K562 (cell line): Measurements from ENCODE around the gene MYMX. TPM values are rescaled to one million over a fixed set of nuclear protein-coding genes. Genes with fewer than 3 reads are reported as not detected.
A peak's percentile ranks its signal among the peaks of the same experiment; 100 is the strongest.

Experiments
- ARHGAP35 ChIP-seq: fragments of 450-650 bp; IDR thresholded peaks from 2 replicates; pipeline ENCODE4 v1.6.1; 2018; ENCODE audit not compliant: partially characterized antibody
- ARID2 ChIP-seq: fragments of 450-650 bp; IDR thresholded peaks from 2 replicates; pipeline ENCODE4 v1.6.1; 2017; ENCODE audit warnings: antibody characterized with exemption, mild to moderate bottlenecking
- FOXA1 ChIP-seq: fragments of 450-650 bp; IDR thresholded peaks from 2 replicates; pipeline ENCODE4 v1.6.1; 2016; ENCODE audit warnings: mild to moderate bottlenecking, borderline replicate concordance
- GABPB1 ChIP-seq: sonication (generic); formaldehyde crosslinking; IDR thresholded peaks from 2 replicates; pipeline ENCODE4 v1.8.0; 2022; ENCODE audit warnings: mild to moderate bottlenecking, missing genetic modification reagents
- HDAC1 ChIP-seq, 2 experiments: fragments of 450-650 bp; IDR thresholded peaks; 2 replicates each; pipeline ENCODE4 v1.6.1; 2016 to 2017; ENCODE audit warnings: inconsistent platforms in 1 of 2, mild to moderate bottlenecking in 1 of 2, moderate library complexity in 1 of 2
- HNRNPK ChIP-seq: fragments of 200-400 bp; formaldehyde crosslinking; IDR thresholded peaks from one replicate; pipeline ENCODE4 v1.6.1; 2018; ENCODE audit warnings: mild to moderate bottlenecking, low read depth, low read length; ENCODE audit not compliant: poor library complexity, severe bottlenecking
- KAT7 ChIP-seq: sonication (generic); formaldehyde crosslinking; IDR thresholded peaks from 2 replicates; pipeline ENCODE4 v1.8.0; 2022; ENCODE audit warnings: missing genetic modification reagents, mild to moderate bottlenecking, borderline replicate concordance
- NCOA6 ChIP-seq: fragments of 450-650 bp; IDR thresholded peaks from 2 replicates; pipeline ENCODE4 v1.6.1; 2017; ENCODE audit warnings: mild to moderate bottlenecking
- PHTF2 ChIP-seq: fragments of 250-450 bp; sonication (Bioruptor Pico); IDR thresholded peaks from 2 replicates; pipeline ENCODE4 v1.5.0; 2021; ENCODE audit warnings: mild to moderate bottlenecking
- RBM39 ChIP-seq: fragments of 200-400 bp; formaldehyde crosslinking; optimal IDR thresholded peaks from 2 replicates; pipeline ENCODE3; 2018; ENCODE audit warnings: low read depth, low read length
- RFX5 ChIP-seq: IDR thresholded peaks from 2 replicates; pipeline ENCODE4 v1.6.1; 2011; ENCODE audit warnings: low read depth, mild to moderate bottlenecking, improper control_type of control experiment, low read length
- SMAD3 ChIP-seq: fragments of 450-650 bp; formaldehyde crosslinking; conservative IDR thresholded peaks from 2 replicates; pipeline ENCODE4 v1.4.0; 2020; ENCODE audit warnings: mild to moderate bottlenecking
- SP2 ChIP-seq: IDR thresholded peaks from 2 replicates; pipeline ENCODE4 v1.6.1; 2011; ENCODE audit warnings: mild to moderate bottlenecking, low read depth, low read length, moderate library complexity; ENCODE audit not compliant: poor library complexity, severe bottlenecking; ENCODE audit errors: extremely low read depth
- TEAD4 ChIP-seq, 2 experiments: sonication (generic) in 1 of 2; formaldehyde crosslinking in 1 of 2; IDR thresholded peaks; 2 replicates each; pipeline versions ENCODE4 v1.6.1 to v1.8.0; 2012 to 2022; ENCODE audit warnings: borderline replicate concordance in 1 of 2, inconsistent platforms in 1 of 2, low read length in 1 of 2, mild to moderate bottlenecking in 1 of 2, missing genetic modification reagents in 1 of 2
- U2AF2 ChIP-seq: fragments of 200-400 bp; formaldehyde crosslinking; optimal IDR thresholded peaks from 2 replicates; pipeline ENCODE3; 2017; ENCODE audit warnings: low read depth, mild to moderate bottlenecking, low read length
- ZNF282 ChIP-seq: sonication (generic); formaldehyde crosslinking; IDR thresholded peaks from 2 replicates; pipeline ENCODE4 v1.8.1; 2023; ENCODE audit warnings: missing genetic modification reagents
- ZNF324 ChIP-seq: fragments of 250-450 bp; sonication (Bioruptor Pico); IDR thresholded peaks from 2 replicates; pipeline ENCODE4 v1.4.0; 2020; ENCODE audit warnings: mild to moderate bottlenecking
- ZNF77 ChIP-seq: fragments of 250-450 bp; sonication (Bioruptor Pico); IDR thresholded peaks from 2 replicates; pipeline ENCODE4 v1.5.0; 2020
- polyA plus RNA-seq, 8 experiments: library from polyadenylated mRNA; depleted of rRNA in 4 of 8; stranded (reverse) in 5 of 8; unstranded in 3 of 8; fragments of >200 nt; fragmentation: Nextera tagmentation in 2 of 8; fragmentation: Illumina TruSeq in 1 of 8; extraction: Ambion mirVana in 2 of 8; extraction: Trizol in 1 of 8; gene quantifications; 2 replicates each; pipeline versions ENCODE4 v1.2.1 to v1.2.3, GENCODE V29; 2011 to 2014; ENCODE audit warnings: inconsistent platforms in 1 of 8, missing spikeins in 1 of 8
- total RNA-seq, 7 experiments: library from RNA; depleted of rRNA in 6 of 7; stranded (reverse); fragments of >200 nt in 6 of 7; fragmentation: Illumina TruSeq in 2 of 7; extraction: Trizol in 2 of 7; gene quantifications; 2 replicates each; pipeline versions ENCODE4 v1.2.1 to v1.2.3, GENCODE V29; 2011 to 2021; ENCODE audit warnings: low replicate concordance in 1 of 7
- TF ChIP-seq, protein P1 (sequence below): fragments of 250-450 bp; sonication (Bioruptor Pico); IDR thresholded peaks from 2 replicates; pipeline ENCODE4 v1.9.0; 2021; ENCODE audit warnings: mild to moderate bottlenecking
- TF ChIP-seq, protein P2 (sequence below): sonication (generic); IDR thresholded peaks from 2 replicates; pipeline ENCODE4 v1.6.1; 2016
- TF ChIP-seq, protein P3 (sequence below): fragments of 450-650 bp; conservative IDR thresholded peaks from 2 replicates; pipeline ENCODE4 v1.6.1; 2016; ENCODE audit warnings: missing genetic modification characterization, low read depth, mild to moderate bottlenecking, control low read depth, missing compliant biosample characterization
- TF ChIP-seq, protein P4 (sequence below): IDR thresholded peaks from 2 replicates; pipeline ENCODE4 v1.6.1; 2014; ENCODE audit warnings: antibody characterized with exemption

MYMX gene
- total and polyA plus RNA-seq, 9 of the 15 experiments (the other 6 are each of a cell fraction or from before 2014, with no cell fraction given) = 0.12 TPM; not detected in 8

DNA sequence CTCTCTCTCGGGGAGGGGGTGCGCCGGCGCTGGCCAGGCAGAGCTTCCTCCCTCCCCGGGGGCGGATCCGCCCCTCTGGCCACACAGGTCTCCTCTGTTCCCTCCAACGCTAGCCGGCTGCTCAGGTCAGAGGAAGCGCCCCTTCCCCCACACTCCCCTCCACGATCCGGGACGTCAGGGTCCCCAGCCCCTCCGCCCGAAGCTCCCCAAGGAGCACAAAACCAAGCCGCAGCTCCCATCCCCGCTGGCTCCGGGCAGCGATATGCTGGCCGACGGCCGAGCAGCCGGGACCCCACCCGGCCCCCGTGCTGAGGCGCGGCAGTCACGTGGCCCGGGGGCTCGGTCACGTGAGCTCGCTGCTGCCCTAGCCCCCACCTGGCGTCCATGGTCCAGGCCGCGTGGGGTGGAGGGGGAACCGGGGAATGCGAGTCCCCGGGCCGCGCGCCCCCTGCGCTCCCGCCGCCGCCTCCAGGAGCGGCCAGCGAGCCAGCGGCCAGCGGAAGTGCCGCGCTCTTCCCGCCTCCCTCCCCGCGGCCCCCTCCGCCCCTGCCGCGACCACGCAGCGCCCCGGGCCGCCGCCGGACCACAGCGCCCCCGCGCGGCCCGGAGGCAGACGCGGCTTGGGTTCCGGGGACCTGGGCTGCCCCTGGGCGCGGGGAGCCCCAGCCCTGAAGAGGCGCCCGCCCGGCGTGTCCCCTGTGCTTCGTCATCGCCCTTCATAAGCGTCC lies 40.5 kb downstream of the MYMX start, which contains the start of gene SLC35B2 (continued):
- TF ChIP-seq, protein P1, sequence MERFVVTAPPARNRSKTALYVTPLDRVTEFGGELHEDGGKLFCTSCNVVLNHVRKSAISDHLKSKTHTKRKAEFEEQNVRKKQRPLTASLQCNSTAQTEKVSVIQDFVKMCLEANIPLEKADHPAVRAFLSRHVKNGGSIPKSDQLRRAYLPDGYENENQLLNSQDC = no peak
- 0 out of 2 replicates have a peak, but pooled peaks have one; percentile 56 for TF ChIP-seq KAT7 (CRISPR knock-in tag)
- no peak for TF ChIP-seq RFX5
- no peak for TF ChIP-seq U2AF2
- TF ChIP-seq HNRNPK = no peak
- TF ChIP-seq, protein P2, sequence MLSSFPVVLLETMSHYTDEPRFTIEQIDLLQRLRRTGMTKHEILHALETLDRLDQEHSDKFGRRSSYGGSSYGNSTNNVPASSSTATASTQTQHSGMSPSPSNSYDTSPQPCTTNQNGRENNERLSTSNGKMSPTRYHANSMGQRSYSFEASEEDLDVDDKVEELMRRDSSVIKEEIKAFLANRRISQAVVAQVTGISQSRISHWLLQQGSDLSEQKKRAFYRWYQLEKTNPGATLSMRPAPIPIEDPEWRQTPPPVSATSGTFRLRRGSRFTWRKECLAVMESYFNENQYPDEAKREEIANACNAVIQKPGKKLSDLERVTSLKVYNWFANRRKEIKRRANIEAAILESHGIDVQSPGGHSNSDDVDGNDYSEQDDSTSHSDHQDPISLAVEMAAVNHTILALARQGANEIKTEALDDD = no peak
- TF ChIP-seq SP2 = peak; percentile 74
- no peak for TF ChIP-seq NCOA6
- TF ChIP-seq ZNF77 = no peak
- TF ChIP-seq ARHGAP35 = no peak
- TF ChIP-seq PHTF2 (CRISPR knock-in tag) = no peak
- TF ChIP-seq RBM39 = no peak
- TF ChIP-seq GABPB1 = peak; percentile 85
- TF ChIP-seq SMAD3 = no peak
- peak in 1 of 2 experiments; percentile 98; a peak in 2 of 4 replicates for TF ChIP-seq HDAC1 (IDR thresholded peaks at IDR 0.05)
- no peak for TF ChIP-seq ARID2
- no peak for TF ChIP-seq FOXA1
- TF ChIP-seq, protein P3, sequence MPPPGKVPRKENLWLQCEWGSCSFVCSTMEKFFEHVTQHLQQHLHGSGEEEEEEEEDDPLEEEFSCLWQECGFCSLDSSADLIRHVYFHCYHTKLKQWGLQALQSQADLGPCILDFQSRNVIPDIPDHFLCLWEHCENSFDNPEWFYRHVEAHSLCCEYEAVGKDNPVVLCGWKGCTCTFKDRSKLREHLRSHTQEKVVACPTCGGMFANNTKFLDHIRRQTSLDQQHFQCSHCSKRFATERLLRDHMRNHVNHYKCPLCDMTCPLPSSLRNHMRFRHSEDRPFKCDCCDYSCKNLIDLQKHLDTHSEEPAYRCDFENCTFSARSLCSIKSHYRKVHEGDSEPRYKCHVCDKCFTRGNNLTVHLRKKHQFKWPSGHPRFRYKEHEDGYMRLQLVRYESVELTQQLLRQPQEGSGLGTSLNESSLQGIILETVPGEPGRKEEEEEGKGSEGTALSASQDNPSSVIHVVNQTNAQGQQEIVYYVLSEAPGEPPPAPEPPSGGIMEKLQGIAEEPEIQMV (tag) = no peak
- no peak; the same call in 1 of the 2 replicates for TF ChIP-seq ZNF282 (CRISPR knock-in tag)
- TF ChIP-seq, protein P4, sequence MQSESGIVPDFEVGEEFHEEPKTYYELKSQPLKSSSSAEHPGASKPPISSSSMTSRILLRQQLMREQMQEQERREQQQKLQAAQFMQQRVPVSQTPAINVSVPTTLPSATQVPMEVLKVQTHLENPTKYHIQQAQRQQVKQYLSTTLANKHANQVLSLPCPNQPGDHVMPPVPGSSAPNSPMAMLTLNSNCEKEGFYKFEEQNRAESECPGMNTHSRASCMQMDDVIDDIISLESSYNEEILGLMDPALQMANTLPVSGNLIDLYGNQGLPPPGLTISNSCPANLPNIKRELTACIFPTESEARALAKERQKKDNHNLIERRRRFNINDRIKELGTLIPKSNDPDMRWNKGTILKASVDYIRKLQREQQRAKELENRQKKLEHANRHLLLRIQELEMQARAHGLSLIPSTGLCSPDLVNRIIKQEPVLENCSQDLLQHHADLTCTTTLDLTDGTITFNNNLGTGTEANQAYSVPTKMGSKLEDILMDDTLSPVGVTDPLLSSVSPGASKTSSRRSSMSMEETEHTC = peak; percentile 62; the same call in 1 of the 2 replicates
- no peak for TF ChIP-seq TEAD4 (IDR thresholded peaks at IDR 0.05; ENCODE audit: low read length)
- no peak for TF ChIP-seq TEAD4 (CRISPR knock-in tag; IDR thresholded peaks at IDR 0.05; ENCODE audit: borderline replicate concordance)
- peak; percentile 39; the same call in 1 of the 2 replicates for TF ChIP-seq ZNF324 (CRISPR knock-in tag)
